Endothelial cell (in vitro differentiated cells): ENCODE measurements around the gene CABP7. TPM values are rescaled to one million over a fixed set of nuclear protein-coding genes. Genes with fewer than 3 reads are reported as not detected.

ENCODE experiments used
- DNase-seq: peaks from one replicate; pipeline ENCODE4 v3.0.0; 2021; ENCODE audit warnings: low spot score
- H3K27ac Mint-ChIP-seq: one replicate; pipeline ENCODE4 v1.8.0; 2021; ENCODE audit warnings: mixed read lengths, inconsistent platforms; ENCODE audit not compliant: unreplicated experiment
- H3K27me3 Mint-ChIP-seq: one replicate; pipeline ENCODE4 v1.8.0; 2021; ENCODE audit warnings: mild to moderate bottlenecking, moderate library complexity, mixed read lengths, inconsistent platforms; ENCODE audit not compliant: unreplicated experiment
- H3K36me3 Mint-ChIP-seq: one replicate; pipeline ENCODE4 v1.8.0; 2021; ENCODE audit warnings: mild to moderate bottlenecking, low read depth, mixed read lengths, inconsistent platforms; ENCODE audit not compliant: unreplicated experiment
- H3K4me1 Mint-ChIP-seq: one replicate; pipeline ENCODE4 v1.8.0; 2021; ENCODE audit warnings: mild to moderate bottlenecking, mixed read lengths, inconsistent platforms; ENCODE audit not compliant: unreplicated experiment
- H3K4me3 Mint-ChIP-seq: one replicate; pipeline ENCODE4 v1.8.0; 2021; ENCODE audit warnings: mild to moderate bottlenecking, mixed read lengths, inconsistent platforms; ENCODE audit not compliant: unreplicated experiment
- H3K9me3 Mint-ChIP-seq: one replicate; pipeline ENCODE4 v1.8.0; 2021; ENCODE audit warnings: mixed read lengths, inconsistent platforms; ENCODE audit not compliant: unreplicated experiment
- total RNA-seq: library from RNA; stranded (reverse); fragmentation: NEBNext Ultra II Directional; extraction: Animal tissue kit (Norgen Biotek cat#: 25700); gene quantifications from one replicate; pipeline ENCODE4 v1.2.1, GENCODE V29; 2021; ENCODE audit not compliant: unreplicated experiment
- TF ChIP-seq, protein P1 (sequence below): fragments of 200-600 bp; sonication (generic); IDR thresholded peaks from one replicate; pipeline ENCODE4 v1.5.0; 2021; ENCODE audit warnings: antibody characterized with exemption; ENCODE audit not compliant: unreplicated experiment

Gene CABP7
- total RNA-seq, 1 donor from 2014 or later: not detected

DNA sequence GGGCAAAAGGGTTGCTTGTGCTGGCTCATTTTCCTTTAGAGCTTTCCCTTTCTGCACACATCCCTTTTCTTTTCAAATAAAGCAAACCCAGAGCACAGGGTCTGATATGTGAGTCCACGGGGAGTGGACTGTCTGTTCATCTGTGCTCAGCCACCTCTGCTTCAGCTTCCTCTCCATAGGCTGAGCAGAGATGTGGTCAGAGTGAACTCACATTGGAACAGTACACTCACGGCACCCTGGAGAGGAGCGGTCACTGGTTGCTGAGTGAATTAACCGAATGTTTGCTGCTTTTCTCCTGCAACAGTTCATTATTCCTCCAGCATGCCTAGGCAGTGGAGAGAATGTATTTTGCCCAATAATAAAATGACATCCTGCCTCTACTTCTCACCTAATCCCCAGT is 36.3 kb upstream of the CABP7 start:
- DNase-seq: no peak
- Mint-ChIP-seq H3K27me3 (no peaks in the 10 kb centered on the region), H3K27ac (no peak overlapping the region), H3K36me3 (peaks cover 28% of the 10 kb centered on the region), H3K4me1 (no peaks in the 10 kb centered on the region), H3K9me3 (no peaks in the 10 kb centered on the region), H3K4me3 (no peak overlapping the region)
- TF ChIP-seq, protein P1, sequence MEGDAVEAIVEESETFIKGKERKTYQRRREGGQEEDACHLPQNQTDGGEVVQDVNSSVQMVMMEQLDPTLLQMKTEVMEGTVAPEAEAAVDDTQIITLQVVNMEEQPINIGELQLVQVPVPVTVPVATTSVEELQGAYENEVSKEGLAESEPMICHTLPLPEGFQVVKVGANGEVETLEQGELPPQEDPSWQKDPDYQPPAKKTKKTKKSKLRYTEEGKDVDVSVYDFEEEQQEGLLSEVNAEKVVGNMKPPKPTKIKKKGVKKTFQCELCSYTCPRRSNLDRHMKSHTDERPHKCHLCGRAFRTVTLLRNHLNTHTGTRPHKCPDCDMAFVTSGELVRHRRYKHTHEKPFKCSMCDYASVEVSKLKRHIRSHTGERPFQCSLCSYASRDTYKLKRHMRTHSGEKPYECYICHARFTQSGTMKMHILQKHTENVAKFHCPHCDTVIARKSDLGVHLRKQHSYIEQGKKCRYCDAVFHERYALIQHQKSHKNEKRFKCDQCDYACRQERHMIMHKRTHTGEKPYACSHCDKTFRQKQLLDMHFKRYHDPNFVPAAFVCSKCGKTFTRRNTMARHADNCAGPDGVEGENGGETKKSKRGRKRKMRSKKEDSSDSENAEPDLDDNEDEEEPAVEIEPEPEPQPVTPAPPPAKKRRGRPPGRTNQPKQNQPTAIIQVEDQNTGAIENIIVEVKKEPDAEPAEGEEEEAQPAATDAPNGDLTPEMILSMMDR: no peak

DNA sequence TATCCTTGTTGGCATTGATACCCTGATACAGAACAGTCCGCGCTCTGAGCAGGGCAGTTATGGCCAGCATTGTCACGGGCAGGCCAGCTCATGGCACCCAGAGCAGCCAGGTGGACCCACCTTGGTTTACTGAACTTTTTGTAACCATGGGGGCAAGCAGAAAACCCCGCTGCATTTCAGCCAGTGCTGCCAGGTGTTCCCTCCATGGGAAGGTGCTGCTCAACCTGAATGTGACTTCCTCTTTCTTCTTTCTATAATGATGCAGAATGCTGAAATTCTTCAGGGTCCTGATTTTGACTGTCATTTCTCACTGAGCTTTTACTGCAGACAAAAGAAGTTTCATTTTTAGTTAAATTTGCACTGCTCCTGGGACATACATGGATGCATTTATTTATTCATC is 35.6 kb upstream of the CABP7 start:
- no peak overlapping the region for H3K27ac Mint-ChIP-seq
- H3K27me3 Mint-ChIP-seq: no peaks in the 10 kb centered on the region
- H3K9me3 Mint-ChIP-seq: no peaks in the 10 kb centered on the region

DNA sequence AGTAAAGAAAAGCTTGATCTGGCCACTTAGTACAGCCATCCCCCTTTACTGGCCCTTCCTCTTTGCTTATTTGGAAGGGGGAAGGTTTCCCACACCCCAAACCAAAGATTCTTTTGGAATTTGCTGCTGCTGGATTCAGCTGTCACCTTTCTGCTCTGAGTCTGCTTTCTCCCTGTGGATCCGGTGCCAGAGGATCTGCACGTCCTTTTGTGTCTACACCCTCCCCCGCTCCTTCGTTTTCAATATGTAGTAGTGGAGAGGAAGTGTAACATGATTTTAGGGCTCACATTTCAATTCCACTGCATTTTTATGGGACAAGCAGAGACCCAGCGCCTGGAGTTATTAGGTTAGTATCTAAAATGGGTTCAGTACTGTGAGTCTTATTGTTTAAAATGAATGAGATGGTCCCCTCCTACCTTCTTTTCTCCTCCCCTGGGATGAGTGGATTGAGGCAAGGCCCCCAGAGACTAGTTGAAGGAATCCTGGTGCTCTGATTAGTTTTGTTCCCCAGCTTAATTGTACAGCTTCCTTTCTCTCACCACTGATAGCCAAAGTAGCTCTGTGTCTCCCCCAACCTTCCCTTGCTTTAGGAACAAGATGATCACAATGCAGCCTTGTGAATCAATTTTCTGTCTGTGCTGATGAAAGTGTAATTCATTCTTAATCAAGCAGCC is 30.5 kb upstream of the CABP7 start:
- H3K27me3 Mint-ChIP-seq: peaks cover 3% of the 10 kb centered on the region
- TF ChIP-seq, protein P1: no peak
- peaks cover 13% of the 10 kb centered on the region for H3K36me3 Mint-ChIP-seq
- H3K4me3 Mint-ChIP-seq: peak overlapping the region; percentile 34
- H3K4me1 Mint-ChIP-seq: peaks cover 12% of the 10 kb centered on the region
- DNase-seq: no peak
- H3K9me3 Mint-ChIP-seq: no peaks in the 10 kb centered on the region
- H3K27ac Mint-ChIP-seq: peak overlapping the region; percentile 66

More for the DNA sequence above, 35.6 kb upstream of the CABP7 start:
- Mint-ChIP-seq H3K4me3 (no peak overlapping the region), H3K4me1 (peaks cover 2% of the 10 kb centered on the region), H3K36me3 (peaks cover 30% of the 10 kb centered on the region)
- TF ChIP-seq, protein P1: no peak
- no peak for DNase-seq

DNA sequence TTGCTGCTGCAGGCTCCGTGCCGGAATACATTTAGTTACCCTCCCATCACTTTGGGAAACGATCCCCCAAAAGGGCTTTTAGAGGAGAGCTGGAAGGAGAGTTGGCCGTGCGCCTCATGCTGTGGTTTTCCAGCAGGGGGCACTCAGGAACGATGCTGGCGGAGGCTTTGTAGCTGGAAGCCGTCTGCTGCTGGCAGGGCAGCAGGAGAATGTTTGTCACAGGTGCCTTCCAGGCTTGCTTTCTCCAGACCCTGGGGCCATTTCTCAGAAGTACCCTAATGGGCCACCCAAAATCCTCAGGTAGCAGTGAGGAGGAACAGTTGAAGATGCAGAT is 30.0 kb upstream of the CABP7 start:
- Mint-ChIP-seq H3K27me3 (peaks cover 3% of the 10 kb centered on the region), H3K4me3 (no peak overlapping the region), H3K27ac (no peak overlapping the region), H3K9me3 (no peaks in the 10 kb centered on the region), H3K36me3 (peaks cover 11% of the 10 kb centered on the region), H3K4me1 (peaks cover 12% of the 10 kb centered on the region)
- TF ChIP-seq, protein P1: peak; percentile 40
- peak; percentile 77 for DNase-seq

DNA sequence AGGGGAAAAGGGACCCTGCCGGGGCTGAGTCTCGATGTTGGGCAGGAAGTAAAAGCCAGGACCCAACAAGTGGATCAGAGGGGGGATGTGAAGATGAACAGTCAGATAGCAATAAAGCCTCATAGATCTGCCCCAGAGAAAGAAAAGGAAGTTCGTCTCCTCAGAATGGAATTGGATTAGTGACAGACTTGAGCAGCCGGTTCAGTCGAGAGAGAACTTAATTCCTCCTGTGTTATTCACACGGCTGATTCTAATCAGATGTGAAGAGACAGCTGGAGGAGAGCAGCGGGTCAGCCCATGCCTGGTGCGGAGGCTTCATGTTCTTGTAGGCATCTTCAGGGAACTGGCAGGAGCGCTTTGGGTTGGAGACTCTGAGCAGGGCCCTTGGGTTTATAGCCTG is 29.3 kb upstream of the CABP7 start:
- TF ChIP-seq, protein P1: no peak
- no peak for DNase-seq
- H3K27me3 Mint-ChIP-seq: peaks cover 3% of the 10 kb centered on the region
- H3K36me3 Mint-ChIP-seq: peaks cover 11% of the 10 kb centered on the region
- no peak overlapping the region for H3K27ac Mint-ChIP-seq
- H3K4me3 Mint-ChIP-seq: no peak overlapping the region
- no peaks in the 10 kb centered on the region for H3K9me3 Mint-ChIP-seq
- H3K4me1 Mint-ChIP-seq: peaks cover 12% of the 10 kb centered on the region
